NK-92 treated with Interleukin-12 subunit alpha and Interleukin-12 subunit beta, amount 100 ng/mL, for 24 hours (cell line): ENCODE measurements around the gene JUP.
"Not testable (repeated sequence)": the region's sequence is repeated elsewhere in the genome, so short reads cannot be mapped to it uniquely, and the experiment has no call there.

Experiments used
- DNase-seq: peaks from one replicate; lab custom pipeline; 2025; lab: John Stamatoyannopoulos, UW

Gene JUP

GRCh38 chr17:41786227-41787020 lies at the start of gene JUP:
TSS of gene JUP (minus strand) at chr17:41786711. CDS start at chr17:41771854, 14,857 bp downstream.
- no peak for DNase-seq

DNA sequence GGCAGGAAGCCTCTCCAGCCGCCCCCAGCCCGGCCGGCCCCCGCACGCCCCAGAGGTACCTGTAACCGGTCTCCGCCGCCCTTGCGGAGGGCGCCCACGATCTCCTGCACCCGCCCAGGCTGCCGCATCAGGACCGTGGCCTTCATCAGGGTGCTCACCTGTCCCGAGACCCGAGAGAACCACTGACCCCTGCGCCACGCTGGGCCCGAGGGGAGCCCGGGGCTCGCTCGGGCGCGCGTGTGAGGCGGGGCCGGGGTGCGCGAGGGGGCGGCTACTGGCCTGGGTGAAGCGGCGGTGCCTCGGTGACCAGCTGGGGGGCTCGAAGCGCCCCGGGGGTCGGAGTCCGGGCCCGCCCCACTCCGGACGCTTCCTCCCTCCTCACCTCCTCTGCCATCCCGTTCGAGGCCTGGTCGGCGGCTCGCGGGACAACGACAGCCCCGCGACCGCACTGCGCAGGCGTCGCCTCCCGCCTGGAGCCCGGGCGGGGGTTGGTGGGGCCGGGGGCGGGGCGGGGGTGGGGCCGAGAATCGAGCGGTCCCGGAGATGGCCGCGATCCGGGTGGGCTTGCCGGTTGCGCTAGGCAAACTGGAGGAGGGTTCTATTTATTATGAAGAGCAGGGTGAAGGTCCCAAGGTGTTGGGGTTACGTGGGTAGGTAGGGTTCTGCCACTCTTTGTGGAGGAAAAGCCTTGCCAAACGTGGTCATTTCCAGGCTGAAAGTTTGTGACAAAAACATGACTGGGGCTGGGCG lies 49.5 kb upstream of the JUP start, which contains the start of gene NT5C3B:
Gene NT5C3B (minus strand): TSS at position 433 of the 750 bp plus-strand sequence. CDS start 39 bp downstream, at position 394.
- DNase-seq, result no peak

GRCh38 chr17:41835214-41835799 lies 48.8 kb upstream of the JUP start:
- no peak for DNase-seq

- DNase-seq, result not testable (repeated sequence)
Observed at GRCh38 chr17:41829961-41830360, 43.5 kb upstream of the JUP start.

GRCh38 chr17:41825175-41825845 lies 38.8 kb upstream of the JUP start:
- no peak for DNase-seq

- no peak for DNase-seq
Observed at GRCh38 chr17:41824086-41824485, 37.6 kb upstream of the JUP start.

DNA sequence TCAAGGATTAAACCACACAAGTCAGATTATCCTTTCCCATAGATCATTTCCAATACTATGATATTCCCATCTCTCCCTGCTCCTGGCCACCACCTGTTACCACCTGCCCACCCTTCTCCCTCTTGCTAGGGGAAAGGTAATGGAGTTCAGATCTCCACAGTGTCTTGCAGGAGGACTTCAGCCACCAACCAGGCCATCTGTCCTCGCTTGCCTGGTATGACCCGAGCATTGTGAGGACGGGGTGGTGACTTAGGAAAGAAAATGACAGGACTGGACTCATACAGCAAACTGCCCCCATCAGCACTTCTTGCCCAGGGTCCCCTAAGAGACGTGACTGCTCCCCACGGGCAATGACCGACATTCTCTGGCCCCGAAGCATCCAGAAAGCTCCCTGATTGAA lies 37.1 kb upstream of the JUP start:
- no peak for DNase-seq

DNA sequence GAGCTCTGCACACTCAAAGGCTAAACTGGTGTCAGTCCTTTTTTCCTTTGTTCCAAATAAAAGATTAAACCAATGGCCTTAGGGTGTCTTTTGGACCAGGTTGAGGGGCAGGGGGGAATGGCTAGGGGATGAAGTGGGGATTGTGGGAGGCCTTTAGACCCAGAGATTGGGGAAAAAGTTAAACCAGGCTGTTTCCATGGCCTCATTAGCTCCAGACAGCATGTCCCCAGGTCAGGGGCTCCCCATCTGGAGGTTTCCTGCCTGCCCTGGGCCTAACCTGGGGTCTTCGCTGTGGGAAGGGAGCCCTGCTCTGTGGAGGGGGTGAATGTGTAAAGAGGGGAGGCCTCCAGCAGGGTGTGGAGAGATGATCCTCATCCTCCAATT lies 36.6 kb upstream of the JUP start:
- DNase-seq, result no peak

DNA sequence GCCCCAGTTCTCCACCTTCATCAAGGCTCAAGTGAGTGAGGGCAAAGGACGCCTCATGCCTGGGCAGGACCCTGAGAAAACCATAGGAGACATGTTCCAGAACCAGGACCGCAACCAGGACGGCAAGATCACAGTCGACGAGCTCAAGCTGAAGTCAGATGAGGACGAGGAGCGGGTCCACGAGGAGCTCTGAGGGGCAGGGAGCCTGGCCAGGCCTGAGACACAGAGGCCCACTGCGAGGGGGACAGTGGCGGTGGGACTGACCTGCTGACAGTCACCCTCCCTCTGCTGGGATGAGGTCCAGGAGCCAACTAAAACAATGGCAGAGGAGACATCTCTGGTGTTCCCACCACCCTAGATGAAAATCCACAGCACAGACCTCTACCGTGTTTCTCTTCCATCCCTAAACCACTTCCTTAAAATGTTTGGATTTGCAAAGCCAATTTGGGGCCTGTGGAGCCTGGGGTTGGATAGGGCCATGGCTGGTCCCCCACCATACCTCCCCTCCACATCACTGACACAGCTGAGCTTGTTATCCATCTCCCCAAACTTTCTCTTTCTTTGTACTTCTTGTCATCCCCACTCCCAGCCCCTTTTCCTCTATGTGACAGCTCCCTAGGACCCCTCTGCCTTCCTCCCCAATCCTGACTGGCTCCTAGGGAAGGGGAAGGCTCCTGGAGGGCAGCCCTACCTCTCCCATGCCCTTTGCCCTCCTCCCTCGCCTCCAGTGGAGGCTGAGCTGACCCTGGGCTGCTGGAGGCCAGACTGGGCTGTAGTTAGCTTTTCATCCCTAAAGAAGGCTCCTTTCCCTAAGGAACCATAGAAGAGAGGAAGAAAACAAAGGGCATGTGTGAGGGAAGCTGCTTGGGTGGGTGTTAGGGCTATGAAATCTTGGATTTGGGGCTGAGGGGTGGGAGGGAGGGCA lies 36.0 kb upstream of the JUP start:
- DNase-seq, result no peak

DNA sequence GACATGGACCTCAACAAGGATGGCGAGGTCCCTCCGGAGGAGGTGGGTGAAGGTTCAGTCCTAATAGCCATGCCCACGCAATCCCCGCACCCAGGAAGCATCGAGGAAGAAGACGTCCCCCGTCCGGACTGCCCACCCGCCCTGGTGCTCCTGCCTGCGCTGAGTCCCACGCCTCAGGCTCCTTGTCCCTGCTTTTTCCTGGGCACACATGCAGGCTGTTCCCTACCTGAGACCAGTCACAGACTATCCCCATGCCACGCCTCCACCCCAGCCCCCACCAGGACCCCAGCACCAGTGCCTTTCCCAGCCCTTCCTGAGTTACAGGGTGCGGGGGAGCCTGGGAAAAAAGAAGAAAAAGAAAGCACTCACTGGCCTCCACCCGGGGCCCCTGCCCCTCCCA lies 35.3 kb upstream of the JUP start:
- DNase-seq, result no peak

- no peak for DNase-seq
Observed at GRCh38 chr17:41818024-41818423, 31.5 kb upstream of the JUP start.

- no peak for DNase-seq
Observed at GRCh38 chr17:41816637-41817320, 30.3 kb upstream of the JUP start.

GRCh38 chr17:41814195-41814594 lies 27.7 kb upstream of the JUP start:
- DNase-seq, result no peak

- no peak for DNase-seq
Observed at GRCh38 chr17:41813699-41814124, 27.2 kb upstream of the JUP start.

DNA sequence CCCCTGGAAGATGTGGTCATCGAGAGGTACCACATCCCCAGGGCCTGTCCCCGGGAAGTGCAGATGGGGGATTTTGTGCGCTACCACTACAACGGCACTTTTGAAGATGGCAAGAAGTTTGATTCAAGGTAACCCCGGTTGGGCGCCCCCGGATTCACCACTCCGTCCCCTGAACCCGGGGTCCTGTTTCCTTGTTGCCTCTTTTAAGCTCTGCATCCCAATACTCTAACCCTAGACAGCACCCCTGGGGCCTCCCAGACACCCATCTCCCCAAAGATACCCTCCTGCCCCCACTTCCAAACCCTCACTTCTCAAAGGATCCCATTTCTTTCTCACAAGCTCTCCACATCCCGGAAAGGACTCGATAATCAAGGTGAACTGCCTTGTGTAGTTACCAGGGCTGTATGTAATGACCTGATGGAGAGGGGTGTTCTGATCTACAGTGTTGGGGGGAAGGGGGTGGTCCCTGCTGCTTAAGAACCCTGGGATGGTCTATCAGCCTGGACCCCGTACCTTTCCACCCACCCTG lies 26.7 kb upstream of the JUP start:
- DNase-seq, result no peak

DNA sequence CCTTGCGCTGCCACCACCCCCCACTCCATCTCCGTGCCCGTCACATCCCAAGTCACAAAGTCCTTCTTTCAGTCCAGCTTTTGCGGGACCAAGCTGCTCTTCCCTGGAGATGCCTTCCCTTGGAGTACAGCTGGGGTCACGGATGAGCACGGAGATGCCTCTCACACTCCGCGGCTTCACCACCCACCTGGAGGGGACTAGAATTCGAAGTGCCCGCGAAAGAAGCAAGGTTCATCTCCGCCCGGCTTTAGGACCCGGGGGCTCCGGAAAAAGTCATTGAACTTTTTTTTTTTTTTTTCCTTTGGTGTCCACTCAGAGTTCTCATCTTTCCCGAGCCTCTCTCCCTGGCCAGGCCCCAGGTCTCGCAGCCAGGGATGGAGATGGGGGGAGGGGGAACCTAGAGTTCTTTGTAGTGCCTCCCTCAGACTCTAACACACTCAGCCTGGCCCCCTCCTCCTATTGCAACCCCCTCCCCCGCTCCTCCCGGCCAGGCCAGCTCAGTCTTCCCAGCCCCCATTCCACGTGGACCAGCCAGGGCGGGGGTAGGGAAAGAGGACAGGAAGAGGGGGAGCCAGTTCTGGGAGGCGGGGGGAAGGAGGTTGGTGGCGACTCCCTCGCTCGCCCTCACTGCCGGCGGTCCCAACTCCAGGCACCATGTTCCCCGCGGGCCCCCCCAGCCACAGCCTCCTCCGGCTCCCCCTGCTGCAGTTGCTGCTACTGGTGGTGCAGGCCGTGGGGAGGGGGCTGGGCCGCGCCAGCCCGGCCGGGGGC lies 26.1 kb upstream of the JUP start, which contains the start of gene FKBP10:
Gene FKBP10 (plus strand): TSS at position 624 of the 771 bp plus-strand sequence. CDS start 31 bp downstream, at position 655.
- no peak for DNase-seq

GRCh38 chr17:41811549-41812380 lies 25.3 kb upstream of the JUP start, which contains the start of gene P3H4:
TSS of gene P3H4 (minus strand) at chr17:41811949. CDS start at chr17:41811915, 34 bp downstream.
- DNase-seq, result no peak
